HEK293 (cell line): Measurements from ENCODE around the gene PAK4.
A peak's percentile ranks its signal among the peaks of the same experiment; 100 is the strongest.

ENCODE experiments used
- HOXA7 ChIP-seq: sonication (generic); formaldehyde crosslinking; IDR thresholded peaks from 2 replicates; pipeline ENCODE4 v1.8.1; 2022; ENCODE audit warnings: missing genetic modification reagents, borderline replicate concordance
- IKZF3 ChIP-seq: fragments of 450-650 bp; IDR thresholded peaks from 2 replicates; pipeline ENCODE4 v1.5.0; 2018; ENCODE audit warnings: missing biosample characterization, mild to moderate bottlenecking, missing genetic modification characterization, moderate library complexity
- KLF1 ChIP-seq: fragments of 450-650 bp; formaldehyde crosslinking; IDR thresholded peaks from 2 replicates; pipeline ENCODE4 v1.5.1; 2016; ENCODE audit warnings: missing biosample characterization, missing genetic modification characterization
- MEIS1 ChIP-seq: sonication (generic); formaldehyde crosslinking; IDR thresholded peaks from 2 replicates; pipeline ENCODE4 v1.8.1; 2022; ENCODE audit warnings: missing genetic modification reagents, mild to moderate bottlenecking, borderline replicate concordance
- PRDM1 ChIP-seq: fragments of 450-650 bp; formaldehyde crosslinking; IDR thresholded peaks from 2 replicates; pipeline ENCODE4; 2016; ENCODE audit warnings: missing biosample characterization, missing genetic modification characterization
- WT1 ChIP-seq: fragments of 450-650 bp; formaldehyde crosslinking; IDR thresholded peaks from 2 replicates; pipeline ENCODE4 v1.5.1; 2016; ENCODE audit warnings: missing biosample characterization, missing genetic modification characterization
- ZBTB17 ChIP-seq: fragments of 450-650 bp; formaldehyde crosslinking; IDR thresholded peaks from 2 replicates; pipeline ENCODE4 v1.5.1; 2016; ENCODE audit warnings: missing biosample characterization, missing genetic modification characterization
- ZFP69B ChIP-seq: fragments of 450-650 bp; formaldehyde crosslinking; IDR thresholded peaks from 2 replicates; pipeline ENCODE4 v1.5.1; 2016; ENCODE audit warnings: missing biosample characterization, missing genetic modification characterization
- ZNF138 ChIP-seq: fragments of 450-650 bp; formaldehyde crosslinking; IDR thresholded peaks from 2 replicates; pipeline ENCODE4 v1.5.1; 2016; ENCODE audit warnings: missing biosample characterization, missing genetic modification characterization, borderline replicate concordance
- ZNF2 ChIP-seq: fragments of 450-650 bp; formaldehyde crosslinking; IDR thresholded peaks from 2 replicates; pipeline ENCODE4 v1.5.1; 2016; ENCODE audit warnings: missing biosample characterization, missing genetic modification characterization
- ZNF394 ChIP-seq: fragments of 450-650 bp; formaldehyde crosslinking; IDR thresholded peaks from 2 replicates; pipeline ENCODE4 v1.5.1; 2016; ENCODE audit warnings: missing biosample characterization, missing genetic modification characterization, mild to moderate bottlenecking, moderate library complexity, borderline replicate concordance
- ZNF423 ChIP-seq: fragments of 450-650 bp; formaldehyde crosslinking; IDR thresholded peaks from 2 replicates; pipeline ENCODE4 v1.5.1; 2016; ENCODE audit warnings: missing biosample characterization, missing genetic modification characterization
- ZNF426 ChIP-seq: fragments of 450-650 bp; formaldehyde crosslinking; IDR thresholded peaks from 2 replicates; pipeline ENCODE4 v1.5.1; 2017; ENCODE audit warnings: missing biosample characterization, missing genetic modification characterization, mild to moderate bottlenecking, inconsistent platforms, moderate library complexity
- ZNF433 ChIP-seq: fragments of 450-650 bp; formaldehyde crosslinking; IDR thresholded peaks from 2 replicates; pipeline ENCODE4 v1.5.1; 2016; ENCODE audit warnings: missing biosample characterization, missing genetic modification characterization, low read depth
- ZNF510 ChIP-seq: fragments of 450-650 bp; formaldehyde crosslinking; IDR thresholded peaks from 2 replicates; pipeline ENCODE4 v1.5.1; 2018; ENCODE audit warnings: mild to moderate bottlenecking, missing genetic modification characterization, missing biosample characterization; ENCODE audit not compliant: insufficient replicate concordance
- ZNF530 ChIP-seq: fragments of 450-650 bp; formaldehyde crosslinking; IDR thresholded peaks from 2 replicates; pipeline ENCODE4 v1.5.1; 2016; ENCODE audit warnings: low read depth, missing biosample characterization, missing genetic modification characterization
- ZNF596 ChIP-seq: fragments of 450-650 bp; IDR thresholded peaks from 2 replicates; pipeline ENCODE4 v1.5.0; 2018; ENCODE audit warnings: missing biosample characterization, mild to moderate bottlenecking, missing genetic modification characterization, moderate library complexity
- ZNF600 ChIP-seq: fragments of 450-650 bp; formaldehyde crosslinking; IDR thresholded peaks from 2 replicates; pipeline ENCODE4 v1.5.1; 2016; ENCODE audit warnings: missing biosample characterization, missing genetic modification characterization
- ZNF624 ChIP-seq: fragments of 450-650 bp; formaldehyde crosslinking; IDR thresholded peaks from 2 replicates; pipeline ENCODE4 v1.5.1; 2017; ENCODE audit warnings: missing biosample characterization, missing genetic modification characterization
- ZNF654 ChIP-seq: fragments of 450-650 bp; formaldehyde crosslinking; IDR thresholded peaks from 2 replicates; pipeline ENCODE4 v1.5.1; 2016; ENCODE audit warnings: low read depth, missing biosample characterization, missing genetic modification characterization
- ZNF792 ChIP-seq: fragments of 450-650 bp; formaldehyde crosslinking; IDR thresholded peaks from 2 replicates; pipeline ENCODE4 v1.5.1; 2016; ENCODE audit warnings: missing biosample characterization, missing genetic modification characterization
- ZNF837 ChIP-seq: fragments of 450-650 bp; formaldehyde crosslinking; IDR thresholded peaks from 2 replicates; pipeline ENCODE4 v1.5.1; 2016; ENCODE audit warnings: missing biosample characterization, missing genetic modification characterization
- ZXDB ChIP-seq: fragments of 450-650 bp; formaldehyde crosslinking; IDR thresholded peaks from 2 replicates; pipeline ENCODE4 v1.5.1; 2016; ENCODE audit warnings: missing biosample characterization, missing genetic modification characterization
- TF ChIP-seq, protein P1 (sequence below): fragments of 450-650 bp; formaldehyde crosslinking; IDR thresholded peaks from 2 replicates; pipeline ENCODE4 v1.5.1; 2016; ENCODE audit warnings: missing biosample characterization, missing genetic modification characterization
- TF ChIP-seq, protein P2 (sequence below): fragments of 450-650 bp; formaldehyde crosslinking; IDR thresholded peaks from 2 replicates; pipeline ENCODE4 v1.5.1; 2017; ENCODE audit warnings: missing biosample characterization, missing genetic modification characterization
- TF ChIP-seq, protein P3 (sequence below): fragments of 450-650 bp; formaldehyde crosslinking; IDR thresholded peaks from 2 replicates; pipeline ENCODE4 v1.5.1; 2016; ENCODE audit warnings: missing biosample characterization, missing genetic modification characterization
- TF ChIP-seq, protein P4 (sequence below): sonication (generic); formaldehyde crosslinking; IDR thresholded peaks from 2 replicates; pipeline ENCODE4 v1.8.1; 2022; ENCODE audit warnings: mild to moderate bottlenecking, moderate library complexity, missing genetic modification reagents
- TF ChIP-seq, protein P5 (sequence below): fragments of 450-650 bp; formaldehyde crosslinking; IDR thresholded peaks from 2 replicates; pipeline ENCODE4 v1.5.1; 2016; ENCODE audit warnings: missing biosample characterization, missing genetic modification characterization
- TF ChIP-seq, protein P6 (sequence below): fragments of 450-650 bp; formaldehyde crosslinking; IDR thresholded peaks from 2 replicates; pipeline ENCODE4 v1.5.1; 2017; ENCODE audit warnings: missing biosample characterization, mild to moderate bottlenecking, missing genetic modification characterization, moderate library complexity

PAK4 gene

DNA sequence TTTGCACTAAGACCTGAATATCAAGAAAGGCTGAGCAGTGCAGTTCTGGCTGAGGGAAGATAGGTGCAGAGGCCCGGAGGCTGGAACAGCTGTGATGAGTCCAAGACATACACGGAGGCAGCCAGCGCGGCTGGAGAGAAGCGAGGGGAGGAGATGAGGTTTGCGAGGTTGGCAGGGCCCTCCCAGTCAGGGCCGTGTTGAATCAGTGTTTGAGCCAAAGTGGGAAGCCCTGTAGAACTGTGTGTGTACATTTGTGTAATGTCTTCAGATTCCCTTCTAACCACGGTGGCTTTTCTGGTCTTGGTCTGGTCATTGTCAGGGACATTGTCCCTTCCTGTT is 34.9 kb downstream of the PAK4 start (continued):
- TF ChIP-seq ZNF423 (tag by site-specific recombination), result no peak
- no peak for TF ChIP-seq PRDM1 (tag by site-specific recombination)
- no peak for TF ChIP-seq IKZF3 (tag by site-specific recombination)
- TF ChIP-seq, protein P1, sequence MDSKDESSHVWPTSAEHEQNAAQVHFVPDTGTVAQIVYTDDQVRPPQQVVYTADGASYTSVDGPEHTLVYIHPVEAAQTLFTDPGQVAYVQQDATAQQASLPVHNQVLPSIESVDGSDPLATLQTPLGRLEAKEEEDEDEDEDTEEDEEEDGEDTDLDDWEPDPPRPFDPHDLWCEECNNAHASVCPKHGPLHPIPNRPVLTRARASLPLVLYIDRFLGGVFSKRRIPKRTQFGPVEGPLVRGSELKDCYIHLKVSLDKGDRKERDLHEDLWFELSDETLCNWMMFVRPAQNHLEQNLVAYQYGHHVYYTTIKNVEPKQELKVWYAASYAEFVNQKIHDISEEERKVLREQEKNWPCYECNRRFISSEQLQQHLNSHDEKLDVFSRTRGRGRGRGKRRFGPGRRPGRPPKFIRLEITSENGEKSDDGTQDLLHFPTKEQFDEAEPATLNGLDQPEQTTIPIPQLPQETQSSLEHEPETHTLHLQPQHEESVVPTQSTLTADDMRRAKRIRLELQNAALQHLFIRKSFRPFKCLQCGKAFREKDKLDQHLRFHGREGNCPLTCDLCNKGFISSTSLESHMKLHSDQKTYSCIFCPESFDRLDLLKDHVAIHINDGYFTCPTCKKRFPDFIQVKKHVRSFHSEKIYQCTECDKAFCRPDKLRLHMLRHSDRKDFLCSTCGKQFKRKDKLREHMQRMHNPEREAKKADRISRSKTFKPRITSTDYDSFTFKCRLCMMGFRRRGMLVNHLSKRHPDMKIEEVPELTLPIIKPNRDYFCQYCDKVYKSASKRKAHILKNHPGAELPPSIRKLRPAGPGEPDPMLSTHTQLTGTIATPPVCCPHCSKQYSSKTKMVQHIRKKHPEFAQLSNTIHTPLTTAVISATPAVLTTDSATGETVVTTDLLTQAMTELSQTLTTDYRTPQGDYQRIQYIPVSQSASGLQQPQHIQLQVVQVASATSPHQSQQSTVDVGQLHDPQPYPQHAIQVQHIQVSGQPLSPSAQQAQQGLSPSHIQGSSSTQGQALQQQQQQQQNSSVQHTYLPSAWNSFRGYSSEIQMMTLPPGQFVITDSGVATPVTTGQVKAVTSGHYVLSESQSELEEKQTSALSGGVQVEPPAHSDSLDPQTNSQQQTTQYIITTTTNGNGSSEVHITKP (tag by site-specific recombination), result no peak
- no peak for TF ChIP-seq KLF1 (tag by site-specific recombination)
- no peak for TF ChIP-seq MEIS1 (CRISPR knock-in tag)
- no peak for TF ChIP-seq ZNF433 (tag by site-specific recombination)
- no peak for TF ChIP-seq ZNF792 (tag by site-specific recombination)
- TF ChIP-seq ZXDB (tag by site-specific recombination), result no peak
- TF ChIP-seq, protein P2, sequence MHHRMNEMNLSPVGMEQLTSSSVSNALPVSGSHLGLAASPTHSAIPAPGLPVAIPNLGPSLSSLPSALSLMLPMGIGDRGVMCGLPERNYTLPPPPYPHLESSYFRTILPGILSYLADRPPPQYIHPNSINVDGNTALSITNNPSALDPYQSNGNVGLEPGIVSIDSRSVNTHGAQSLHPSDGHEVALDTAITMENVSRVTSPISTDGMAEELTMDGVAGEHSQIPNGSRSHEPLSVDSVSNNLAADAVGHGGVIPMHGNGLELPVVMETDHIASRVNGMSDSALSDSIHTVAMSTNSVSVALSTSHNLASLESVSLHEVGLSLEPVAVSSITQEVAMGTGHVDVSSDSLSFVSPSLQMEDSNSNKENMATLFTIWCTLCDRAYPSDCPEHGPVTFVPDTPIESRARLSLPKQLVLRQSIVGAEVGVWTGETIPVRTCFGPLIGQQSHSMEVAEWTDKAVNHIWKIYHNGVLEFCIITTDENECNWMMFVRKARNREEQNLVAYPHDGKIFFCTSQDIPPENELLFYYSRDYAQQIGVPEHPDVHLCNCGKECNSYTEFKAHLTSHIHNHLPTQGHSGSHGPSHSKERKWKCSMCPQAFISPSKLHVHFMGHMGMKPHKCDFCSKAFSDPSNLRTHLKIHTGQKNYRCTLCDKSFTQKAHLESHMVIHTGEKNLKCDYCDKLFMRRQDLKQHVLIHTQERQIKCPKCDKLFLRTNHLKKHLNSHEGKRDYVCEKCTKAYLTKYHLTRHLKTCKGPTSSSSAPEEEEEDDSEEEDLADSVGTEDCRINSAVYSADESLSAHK (tag by site-specific recombination), result no peak
- no peak for TF ChIP-seq ZFP69B (tag by site-specific recombination)
- no peak for TF ChIP-seq ZNF654 (tag by site-specific recombination)
- TF ChIP-seq ZNF138 (tag by site-specific recombination), result no peak
- no peak for TF ChIP-seq ZNF510 (tag by site-specific recombination)
- TF ChIP-seq ZNF596 (tag by site-specific recombination), result no peak
- TF ChIP-seq ZNF394 (tag by site-specific recombination), result peak; percentile 15; the same call in 1 of the 2 replicates
- TF ChIP-seq, protein P3, sequence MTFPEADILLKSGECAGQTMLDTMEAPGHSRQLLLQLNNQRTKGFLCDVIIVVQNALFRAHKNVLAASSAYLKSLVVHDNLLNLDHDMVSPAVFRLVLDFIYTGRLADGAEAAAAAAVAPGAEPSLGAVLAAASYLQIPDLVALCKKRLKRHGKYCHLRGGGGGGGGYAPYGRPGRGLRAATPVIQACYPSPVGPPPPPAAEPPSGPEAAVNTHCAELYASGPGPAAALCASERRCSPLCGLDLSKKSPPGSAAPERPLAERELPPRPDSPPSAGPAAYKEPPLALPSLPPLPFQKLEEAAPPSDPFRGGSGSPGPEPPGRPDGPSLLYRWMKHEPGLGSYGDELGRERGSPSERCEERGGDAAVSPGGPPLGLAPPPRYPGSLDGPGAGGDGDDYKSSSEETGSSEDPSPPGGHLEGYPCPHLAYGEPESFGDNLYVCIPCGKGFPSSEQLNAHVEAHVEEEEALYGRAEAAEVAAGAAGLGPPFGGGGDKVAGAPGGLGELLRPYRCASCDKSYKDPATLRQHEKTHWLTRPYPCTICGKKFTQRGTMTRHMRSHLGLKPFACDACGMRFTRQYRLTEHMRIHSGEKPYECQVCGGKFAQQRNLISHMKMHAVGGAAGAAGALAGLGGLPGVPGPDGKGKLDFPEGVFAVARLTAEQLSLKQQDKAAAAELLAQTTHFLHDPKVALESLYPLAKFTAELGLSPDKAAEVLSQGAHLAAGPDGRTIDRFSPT, result 0 out of 2 replicates have a peak, but pooled peaks have one; percentile 1
- TF ChIP-seq ZBTB17 (tag by site-specific recombination), result 0 out of 2 replicates have a peak, but pooled peaks have one; percentile 35
- TF ChIP-seq ZNF624 (tag by site-specific recombination), result no peak
- TF ChIP-seq ZNF837, result no peak
- TF ChIP-seq ZNF2, result no peak
- TF ChIP-seq, protein P4, sequence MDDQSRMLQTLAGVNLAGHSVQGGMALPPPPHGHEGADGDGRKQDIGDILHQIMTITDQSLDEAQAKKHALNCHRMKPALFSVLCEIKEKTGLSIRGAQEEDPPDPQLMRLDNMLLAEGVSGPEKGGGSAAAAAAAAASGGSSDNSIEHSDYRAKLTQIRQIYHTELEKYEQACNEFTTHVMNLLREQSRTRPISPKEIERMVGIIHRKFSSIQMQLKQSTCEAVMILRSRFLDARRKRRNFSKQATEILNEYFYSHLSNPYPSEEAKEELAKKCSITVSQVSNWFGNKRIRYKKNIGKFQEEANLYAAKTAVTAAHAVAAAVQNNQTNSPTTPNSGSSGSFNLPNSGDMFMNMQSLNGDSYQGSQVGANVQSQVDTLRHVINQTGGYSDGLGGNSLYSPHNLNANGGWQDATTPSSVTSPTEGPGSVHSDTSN, result no peak
- 0 out of 2 replicates have a peak, but pooled peaks have one; percentile 12 for TF ChIP-seq HOXA7
- no peak for TF ChIP-seq WT1 (tag by site-specific recombination)
- no peak for TF ChIP-seq ZNF426 (tag by site-specific recombination)
- TF ChIP-seq, protein P5, sequence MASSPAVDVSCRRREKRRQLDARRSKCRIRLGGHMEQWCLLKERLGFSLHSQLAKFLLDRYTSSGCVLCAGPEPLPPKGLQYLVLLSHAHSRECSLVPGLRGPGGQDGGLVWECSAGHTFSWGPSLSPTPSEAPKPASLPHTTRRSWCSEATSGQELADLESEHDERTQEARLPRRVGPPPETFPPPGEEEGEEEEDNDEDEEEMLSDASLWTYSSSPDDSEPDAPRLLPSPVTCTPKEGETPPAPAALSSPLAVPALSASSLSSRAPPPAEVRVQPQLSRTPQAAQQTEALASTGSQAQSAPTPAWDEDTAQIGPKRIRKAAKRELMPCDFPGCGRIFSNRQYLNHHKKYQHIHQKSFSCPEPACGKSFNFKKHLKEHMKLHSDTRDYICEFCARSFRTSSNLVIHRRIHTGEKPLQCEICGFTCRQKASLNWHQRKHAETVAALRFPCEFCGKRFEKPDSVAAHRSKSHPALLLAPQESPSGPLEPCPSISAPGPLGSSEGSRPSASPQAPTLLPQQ (tag by site-specific recombination), result no peak
- TF ChIP-seq ZNF530 (tag by site-specific recombination), result no peak
- peak; percentile 95 for TF ChIP-seq ZNF600 (tag by site-specific recombination)
- TF ChIP-seq, protein P6, sequence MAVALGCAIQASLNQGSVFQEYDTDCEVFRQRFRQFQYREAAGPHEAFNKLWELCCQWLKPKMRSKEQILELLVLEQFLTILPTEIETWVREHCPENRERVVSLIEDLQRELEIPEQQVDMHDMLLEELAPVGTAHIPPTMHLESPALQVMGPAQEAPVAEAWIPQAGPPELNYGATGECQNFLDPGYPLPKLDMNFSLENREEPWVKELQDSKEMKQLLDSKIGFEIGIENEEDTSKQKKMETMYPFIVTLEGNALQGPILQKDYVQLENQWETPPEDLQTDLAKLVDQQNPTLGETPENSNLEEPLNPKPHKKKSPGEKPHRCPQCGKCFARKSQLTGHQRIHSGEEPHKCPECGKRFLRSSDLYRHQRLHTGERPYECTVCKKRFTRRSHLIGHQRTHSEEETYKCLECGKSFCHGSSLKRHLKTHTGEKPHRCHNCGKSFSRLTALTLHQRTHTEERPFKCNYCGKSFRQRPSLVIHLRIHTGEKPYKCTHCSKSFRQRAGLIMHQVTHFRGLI (tag by site-specific recombination), result no peak
